K562 (cell line): ENCODE results near the gene RARA. TPM values are rescaled to one million over a fixed set of nuclear protein-coding genes. Genes with fewer than 3 reads are reported as not detected.

ENCODE experiments used
- ATAC-seq: fragments of 200-7000 bp; cut with Tn5 transposase; 3 replicates; pipeline ENCODE4 v1.9.1; 2020; ENCODE audit warnings: moderate library complexity
- BruUV-seq: library from RNA; stranded (reverse); fragments of 400-500 nt; replicated peaks from 2 replicates; lab custom pipeline; 2021; lab: Mats Ljungman, UMichigan
- CTCF ChIA-PET: fragments of 300-600 bp; formaldehyde crosslinking; extraction: SDS; loops from one replicate; lab custom pipeline; 2021; ENCODE audit warnings: low intra/inter-chr PET ratio; lab: Yijun Ruan, JAX
- POLR2A ChIA-PET: fragments of 300-600, 350-650 bp; sonication (Branson Sonifier 250); formaldehyde crosslinking; extraction: SDS; loops from one replicate; lab custom pipeline; 2021; ENCODE audit warnings: antibody characterized with exemption, inconsistent platforms; lab: Yijun Ruan, JAX
- DNase-seq, 4 experiments: peaks; one replicate each; pipeline versions ENCODE4 v3.0.0 to v3.0.0-alpha.2; 2011 to 2018; ENCODE audit warnings: low spot score in 3 of 4, mixed read lengths in 3 of 4; ENCODE audit errors: extremely low read depth in 1 of 4
- FAIRE-seq: peaks from 2 replicates; lab custom pipeline; 2011; peaks lifted over from hg19 to GRCh38; lab: Jason Lieb, UNC
- H2AFZ ChIP-seq: 2 replicates; pipeline ENCODE4 v1.6.0; 2011; ENCODE audit warnings: low read depth, low read length, control low read depth, inconsistent platforms
- H3K27ac ChIP-seq: fragments of 200-600 bp; 3 replicates; pipeline ENCODE4 v1.8.0; 2011; ENCODE audit warnings: low read depth, mild to moderate bottlenecking, control low read depth, inconsistent platforms, low read length, moderate library complexity, mixed read lengths; ENCODE audit errors: extremely low read depth
- H3K27me3 ChIP-seq, 2 experiments: fragments of 300-600 bp in 1 of 2; 2 replicates in 1 of 2; 3 replicates in 1 of 2; pipeline versions ENCODE4 v1.6.0 to v1.8.0; 2011; ENCODE audit warnings: inconsistent platforms in 2 of 2, low read length in 2 of 2, mild to moderate bottlenecking in 1 of 2, mixed read lengths in 1 of 2, moderate library complexity in 1 of 2; ENCODE audit not compliant: control insufficient read depth in 2 of 2, insufficient read depth in 2 of 2
- H3K36me3 ChIP-seq: fragments of 300-600 bp; 3 replicates; pipeline ENCODE4 v1.8.0; 2011; ENCODE audit warnings: mild to moderate bottlenecking, low read length, inconsistent platforms; ENCODE audit not compliant: control insufficient read depth, insufficient read depth
- H3K4me1 ChIP-seq, 2 experiments: fragments of 200-600 bp in 1 of 2; replicated peaks in 1 of 2; 2 replicates in 1 of 2; 3 replicates in 1 of 2; pipeline versions ENCODE4 v1.5.1 to v1.8.0; 2011; ENCODE audit warnings: inconsistent platforms in 2 of 2, low read length in 2 of 2, mild to moderate bottlenecking in 1 of 2, mixed read lengths in 1 of 2, moderate library complexity in 1 of 2; ENCODE audit not compliant: control insufficient read depth in 2 of 2, insufficient read depth in 2 of 2
- H3K4me2 ChIP-seq: 2 replicates; pipeline ENCODE4 v1.6.1; 2011; ENCODE audit warnings: low read length, control low read depth, inconsistent platforms, mixed read lengths; ENCODE audit not compliant: insufficient read depth
- H3K4me3 ChIP-seq: fragments of 200-600 bp; sonication (generic), shearing (Covaris generic); 2 replicates; pipeline ENCODE4 v1.5.1; 2016; ENCODE audit warnings: control low read depth, inconsistent platforms
- H3K79me2 ChIP-seq: fragments of 200-600 bp; 3 replicates; pipeline ENCODE4 v1.8.0; 2011; ENCODE audit warnings: low read length, inconsistent platforms; ENCODE audit not compliant: control insufficient read depth, insufficient read depth
- H3K9ac ChIP-seq, 2 experiments: 2 replicates each; pipeline versions ENCODE4 v1.6.0 to v1.6.1; 2011; ENCODE audit warnings: low read depth in 2 of 2, low read length in 2 of 2, control low read depth in 1 of 2, inconsistent platforms in 1 of 2, mild to moderate bottlenecking in 1 of 2, mixed read lengths in 1 of 2; ENCODE audit not compliant: insufficient read depth in 1 of 2
- H3K9me1 ChIP-seq: one replicate; pipeline ENCODE4 v1.6.0; 2011; ENCODE audit warnings: inconsistent platforms, mild to moderate bottlenecking, low read length, moderate library complexity; ENCODE audit not compliant: control insufficient read depth, insufficient read depth
- H3K9me3 ChIP-seq: replicated peaks from 2 replicates; pipeline ENCODE4 v1.5.1; 2011; ENCODE audit warnings: low read depth, low read length, inconsistent platforms; ENCODE audit not compliant: control insufficient read depth, insufficient read depth
- H4K20me1 ChIP-seq: replicated peaks from 2 replicates; pipeline ENCODE4 v1.6.1; 2011; ENCODE audit warnings: low read length, inconsistent platforms, mixed read lengths; ENCODE audit not compliant: control insufficient read depth, insufficient read depth
- BCLAF1 ChIP-seq, 2 experiments: fragments of 450-650 bp in 1 of 2; IDR thresholded peaks; 2 replicates each; pipeline ENCODE4 v1.6.1; 2011 to 2017; ENCODE audit warnings: low read depth in 2 of 2, antibody characterized with exemption in 1 of 2, borderline replicate concordance in 1 of 2, low read length in 1 of 2, mild to moderate bottlenecking in 1 of 2, mixed read lengths in 1 of 2; ENCODE audit not compliant: control insufficient read depth in 1 of 2
- BRD9 ChIP-seq: fragments of 450-650 bp; IDR thresholded peaks from 2 replicates; pipeline ENCODE4 v1.6.1; 2018; ENCODE audit warnings: low read depth; ENCODE audit not compliant: partially characterized antibody
- EP400 ChIP-seq: fragments of 450-650 bp; IDR thresholded peaks from 2 replicates; pipeline ENCODE4 v1.6.1; 2017; ENCODE audit warnings: antibody characterized with exemption, mild to moderate bottlenecking, moderate library complexity
- HDAC8 ChIP-seq: fragments of 450-650 bp; IDR thresholded peaks from 2 replicates; pipeline ENCODE4 v1.6.1; 2016; ENCODE audit warnings: mild to moderate bottlenecking, missing genetic modification characterization, moderate library complexity, missing compliant biosample characterization
- HNRNPH1 ChIP-seq: fragments of 200-400 bp; formaldehyde crosslinking; optimal IDR thresholded peaks from 2 replicates; pipeline ENCODE3; 2017; ENCODE audit warnings: low read depth, mild to moderate bottlenecking, low read length, moderate library complexity
- JUND ChIP-seq, 2 experiments: IDR thresholded peaks; 2 replicates in 1 of 2; 3 replicates in 1 of 2; pipeline ENCODE4 v1.6.1; 2011; ENCODE audit warnings: borderline replicate concordance in 2 of 2, low read depth in 2 of 2, low read length in 2 of 2, improper control_type of control experiment in 1 of 2, missing biosample characterization in 1 of 2, missing genetic modification characterization in 1 of 2, missing genetic modification reagents in 1 of 2
- L3MBTL2 ChIP-seq: fragments of 450-650 bp; IDR thresholded peaks from 2 replicates; pipeline ENCODE4 v1.6.1; 2016; ENCODE audit warnings: mild to moderate bottlenecking, moderate library complexity
- LARP7 ChIP-seq: fragments of 450-650 bp; IDR thresholded peaks from 2 replicates; pipeline ENCODE4 v1.6.1; 2016
- MNT ChIP-seq, 2 experiments: fragments of 450-650 bp; conservative IDR thresholded peaks; 2 replicates each; pipeline ENCODE4 v1.6.1; 2017; ENCODE audit warnings: mild to moderate bottlenecking in 2 of 2, moderate library complexity in 2 of 2
- NBN ChIP-seq: fragments of 450-650 bp; IDR thresholded peaks from 2 replicates; pipeline ENCODE4 v1.6.1; 2016; ENCODE audit warnings: low read depth, mild to moderate bottlenecking
- PHF8 ChIP-seq: fragments of 200-600 bp; sonication (generic); IDR thresholded peaks from 2 replicates; pipeline ENCODE4 v1.6.1; 2012; ENCODE audit warnings: mixed run types, mild to moderate bottlenecking, inconsistent platforms, low read length, moderate library complexity, borderline replicate concordance
- ZBTB5 ChIP-seq: fragments of 450-650 bp; IDR thresholded peaks from 2 replicates; pipeline ENCODE4 v1.6.1; 2017; ENCODE audit warnings: antibody characterized with exemption
- WGBS: fragments of 100-300 bp; shearing (Covaris generic); methylation state at CpG from one replicate; pipeline ENCODE4 v1.1.6; 2016; ENCODE audit warnings: low coverage, mixed read lengths; ENCODE audit not compliant: insufficient coverage; ENCODE audit errors: missing lambda C conversion rate; 5-methylcytosine and 5-hydroxymethylcytosine counted together
- in situ Hi-C: fragments of 300-500 bp; cut with MboI; formaldehyde crosslinking; loops from 4 replicates; pipeline ENCODE4 v1.15.0; 2018; ENCODE audit warnings: inconsistent platforms, mixed read lengths
- intact Hi-C: fragments of 100-400 bp; cut with micrococcal nuclease; formaldehyde crosslinking; loops from 2 replicates; pipeline ENCODE4 v1.14.2; 2022
- polyA plus RNA-seq, 8 experiments: library from polyadenylated mRNA; depleted of rRNA in 4 of 8; stranded (reverse) in 5 of 8; unstranded in 3 of 8; fragments of >200 nt; fragmentation: Nextera tagmentation in 2 of 8; fragmentation: Illumina TruSeq in 1 of 8; extraction: Ambion mirVana in 2 of 8; extraction: Trizol in 1 of 8; gene quantifications; 2 replicates each; pipeline versions ENCODE4 v1.2.1 to v1.2.3, GENCODE V29; 2011 to 2014; ENCODE audit warnings: inconsistent platforms in 1 of 8, missing spikeins in 1 of 8
- total RNA-seq, 7 experiments: library from RNA; depleted of rRNA in 6 of 7; stranded (reverse); fragments of >200 nt in 6 of 7; fragmentation: Illumina TruSeq in 2 of 7; extraction: Trizol in 2 of 7; gene quantifications; 2 replicates each; pipeline versions ENCODE4 v1.2.1 to v1.2.3, GENCODE V29; 2011 to 2021; ENCODE audit warnings: low replicate concordance in 1 of 7

RARA gene
- total and polyA plus RNA-seq, 9 of the 15 experiments (the other 6 are each of a cell fraction or from before 2014, with no cell fraction given): 0.10 to 28.0 (median 7.9) TPM

DNA sequence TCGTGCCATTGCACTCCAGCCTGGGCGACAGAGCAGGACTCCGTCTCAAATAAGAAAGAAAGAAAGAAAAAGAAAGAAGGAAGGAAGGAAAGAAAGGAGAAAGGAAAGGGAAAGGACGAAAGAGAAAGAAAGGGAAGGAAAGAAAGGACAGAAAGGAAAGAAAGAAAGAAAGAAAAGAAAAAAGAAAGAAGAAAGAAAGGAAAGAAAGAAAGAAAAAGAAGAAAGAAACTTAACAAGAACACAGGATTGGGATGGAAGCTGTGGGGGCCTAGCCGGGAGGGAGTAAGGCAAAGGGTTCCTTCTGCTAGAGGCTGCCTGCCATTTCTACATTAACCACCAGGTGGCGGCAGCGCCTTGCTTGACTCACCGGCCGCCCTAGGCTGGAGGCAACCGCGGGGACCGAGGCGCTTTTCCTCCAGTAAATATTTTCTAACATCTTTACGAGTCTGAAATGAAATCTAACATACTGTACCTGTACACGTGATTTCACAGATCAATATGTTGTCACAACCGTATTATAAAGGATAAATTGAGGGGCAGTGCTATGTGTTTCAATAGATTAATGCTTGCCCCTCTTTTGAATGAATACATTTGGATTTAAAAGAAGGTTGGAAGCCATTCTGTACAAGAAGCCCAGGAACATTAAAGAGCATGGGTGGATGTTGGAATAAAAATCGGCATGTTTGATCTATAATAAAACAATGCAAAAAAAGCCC lies 49.5 kb downstream of the RARA start:
- ATAC-seq: peak; percentile 80
- Histone ChIP-seq H3K9me1 (no peaks in the 10 kb centered on the region), H3K79me2 (peaks cover 2% of the 10 kb centered on the region; the same call in 2 of the 3 replicates), H3K9me3 (no peaks in the 10 kb centered on the region), H3K4me2 (peak overlapping the region; percentile 64; the same call in 1 of the 2 replicates), H3K27ac (no peak overlapping the region; the same call in 2 of the 3 replicates), H3K27me3 (no peaks in the 10 kb centered on the region), H2AFZ (peak overlapping the region; percentile 90), H3K36me3 (peaks cover 19% of the 10 kb centered on the region; the same call in 2 of the 3 replicates), H3K4me3 (no peak overlapping the region), H4K20me1 (no peaks in the 10 kb centered on the region), H3K4me1 (peaks cover 0 to 55% of the 10 kb centered on the region in 2 experiments; a peak in 3 of 5 replicates), H3K9ac (0 out of 4 replicates have a peak overlapping the region, but pooled peaks of 1 of the 2 experiments have one; percentile 37)
- intact Hi-C loops: loop anchor here (1.0 to 10.0 kb wide), 5 partner anchors 59 to 344 kb away; partner anchors contain the start of genes CSF3, IGFBP4 and TOP2A
- peak; percentile 99 for FAIRE-seq
- 6% methylated on average over 16 of the region's 17 CpGs for WGBS
- POLR2A ChIA-PET: interaction anchor here (0.5 to 1.5 kb wide), 7 partner anchors 13 to 471 kb away, joined by 3 to 7 read pairs (median 5); no protein-coding TSS in a partner anchor
- no TSS peak for BruUV-seq
- peak; percentile 89 to 91 (median 91) for DNase-seq
- CTCF ChIA-PET: interaction anchor here (0.6 to 2.8 kb wide), 13 partner anchors 56 to 1306 kb away, joined by 3 to 28 read pairs (median 7); partner anchors contain the start of gene IGFBP4
- in situ Hi-C loops: loop anchor here (10.0 kb wide), 1 partner anchor 344 kb away; the partner anchor contains the start of gene CSF3
- TF ChIP-seq NBN (peak; percentile 52; the same call in 1 of the 2 replicates), MNT (conservative IDR thresholded peaks at IDR 0.05) (peak in 1 of 2 experiments; percentile 17; a peak in 1 of 4 replicates), BRD9 (no peak), HNRNPH1 (no peak), BCLAF1 (IDR thresholded peaks at IDR 0.05; ENCODE audit: borderline replicate concordance in 1 of 2, control insufficient read depth in 1 of 2, low read depth in 2 of 2, low read length in 1 of 2) (0 out of 4 replicates have a peak, but pooled peaks of 1 of the 2 experiments have one; percentile 66), JUND (IDR thresholded peaks at IDR 0.05; ENCODE audit: borderline replicate concordance, low read depth, low read length) (peak; percentile 34; the same call in 1 of the 2 replicates), JUND (tag; IDR thresholded peaks at IDR 0.05; ENCODE audit: borderline replicate concordance, low read depth, low read length) (no peak; the same call in 2 of the 3 replicates), EP400 (0 out of 2 replicates have a peak, but pooled peaks have one; percentile 31), L3MBTL2 (peak; percentile 22; the same call in 1 of the 2 replicates), LARP7 (peak; percentile 98), HDAC8 (tag) (no peak), ZBTB5 (0 out of 2 replicates have a peak, but pooled peaks have one; percentile 66), PHF8 (no peak)
